ENCODE data around the gene SLC39A13.

SLC39A13 gene

DNA sequence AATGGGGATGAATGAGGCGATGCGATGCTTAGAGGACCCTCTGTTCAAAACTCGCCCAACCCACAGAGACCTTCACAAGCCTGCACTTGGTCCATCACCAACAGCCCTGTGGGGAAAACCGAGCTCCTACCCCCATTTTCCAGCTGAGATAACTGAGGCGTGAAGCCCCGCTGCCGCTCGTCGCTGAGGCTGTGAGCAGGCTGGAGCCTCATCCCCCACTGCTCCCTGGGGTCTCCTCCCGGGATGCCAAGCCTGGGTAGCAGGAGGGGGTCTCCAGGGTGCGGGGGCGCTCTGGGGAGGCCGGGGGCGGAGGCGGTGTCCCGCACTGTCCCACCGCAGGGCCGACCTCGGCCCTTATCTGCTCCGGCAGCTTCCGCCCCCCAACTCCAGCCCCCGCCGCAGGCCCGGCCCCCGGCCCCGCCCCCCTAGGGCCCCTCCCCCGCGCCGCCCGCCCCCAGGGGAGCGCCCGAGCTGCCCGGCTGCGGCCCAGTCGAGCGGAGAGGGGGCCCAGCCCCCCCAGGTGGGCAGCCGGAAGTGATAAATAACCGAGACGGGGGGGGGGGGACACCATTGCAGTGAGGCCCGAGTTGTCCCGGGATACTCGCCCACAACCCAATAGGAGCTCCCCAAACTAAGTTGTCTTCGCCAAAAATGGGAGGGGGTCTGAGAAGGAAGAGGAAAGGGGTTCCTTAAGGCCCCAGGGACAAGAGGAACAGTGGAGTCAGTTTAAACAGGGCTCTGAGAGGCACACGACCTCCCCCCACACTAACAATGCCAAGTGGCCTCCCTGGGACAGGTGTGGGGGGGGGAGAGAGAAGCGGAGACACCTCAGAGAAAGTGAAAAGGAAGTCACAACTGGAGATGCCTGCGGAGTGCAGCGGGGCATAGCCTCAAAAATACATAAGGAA lies 8.3 kb upstream of the SLC39A13 start:
- no peak for DNase-seq (ENCODE audit: extremely low read depth, low read depth)
- peak overlapping the region; percentile 44 for H3K4me3 ChIP-seq (replicated peaks; ENCODE audit: low read depth, low read length)
- TF ChIP-seq, protein P1, sequence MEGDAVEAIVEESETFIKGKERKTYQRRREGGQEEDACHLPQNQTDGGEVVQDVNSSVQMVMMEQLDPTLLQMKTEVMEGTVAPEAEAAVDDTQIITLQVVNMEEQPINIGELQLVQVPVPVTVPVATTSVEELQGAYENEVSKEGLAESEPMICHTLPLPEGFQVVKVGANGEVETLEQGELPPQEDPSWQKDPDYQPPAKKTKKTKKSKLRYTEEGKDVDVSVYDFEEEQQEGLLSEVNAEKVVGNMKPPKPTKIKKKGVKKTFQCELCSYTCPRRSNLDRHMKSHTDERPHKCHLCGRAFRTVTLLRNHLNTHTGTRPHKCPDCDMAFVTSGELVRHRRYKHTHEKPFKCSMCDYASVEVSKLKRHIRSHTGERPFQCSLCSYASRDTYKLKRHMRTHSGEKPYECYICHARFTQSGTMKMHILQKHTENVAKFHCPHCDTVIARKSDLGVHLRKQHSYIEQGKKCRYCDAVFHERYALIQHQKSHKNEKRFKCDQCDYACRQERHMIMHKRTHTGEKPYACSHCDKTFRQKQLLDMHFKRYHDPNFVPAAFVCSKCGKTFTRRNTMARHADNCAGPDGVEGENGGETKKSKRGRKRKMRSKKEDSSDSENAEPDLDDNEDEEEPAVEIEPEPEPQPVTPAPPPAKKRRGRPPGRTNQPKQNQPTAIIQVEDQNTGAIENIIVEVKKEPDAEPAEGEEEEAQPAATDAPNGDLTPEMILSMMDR (IDR thresholded peaks at IDR 0.05; ENCODE audit: low read depth, low read length, missing control alignments): no peak

DNA sequence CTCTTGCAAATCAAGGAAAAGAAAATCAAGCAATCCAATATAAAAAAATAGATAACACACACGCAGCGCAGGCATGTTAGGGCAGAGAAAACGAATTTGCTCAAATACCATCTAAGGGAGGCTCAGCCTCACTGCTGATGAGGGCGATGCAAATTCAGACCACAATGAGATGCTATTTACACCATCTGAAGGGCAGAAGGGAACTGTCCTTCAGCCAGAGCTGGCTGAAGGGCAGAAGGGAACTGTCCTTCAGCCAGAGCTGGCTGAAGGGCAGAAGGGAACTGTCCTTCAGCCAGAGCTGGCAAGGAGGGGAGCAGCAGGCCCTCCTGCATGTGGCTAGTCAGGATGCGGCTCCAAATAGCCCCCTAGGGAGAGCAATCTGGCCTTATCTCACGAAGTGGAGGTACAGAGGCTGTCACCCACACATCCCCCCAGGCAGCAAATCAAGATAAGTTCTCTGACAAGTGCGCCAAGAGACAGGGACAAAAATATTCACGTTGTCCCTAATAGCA lies 7.6 kb upstream of the SLC39A13 start:
- DNase-seq (ENCODE audit: extremely low read depth, low read depth): no peak
- TF ChIP-seq, protein P1 (IDR thresholded peaks at IDR 0.05; ENCODE audit: low read depth, low read length, missing control alignments): no peak
- H3K4me3 ChIP-seq (replicated peaks; ENCODE audit: low read depth, low read length): no peak overlapping the region

DNA sequence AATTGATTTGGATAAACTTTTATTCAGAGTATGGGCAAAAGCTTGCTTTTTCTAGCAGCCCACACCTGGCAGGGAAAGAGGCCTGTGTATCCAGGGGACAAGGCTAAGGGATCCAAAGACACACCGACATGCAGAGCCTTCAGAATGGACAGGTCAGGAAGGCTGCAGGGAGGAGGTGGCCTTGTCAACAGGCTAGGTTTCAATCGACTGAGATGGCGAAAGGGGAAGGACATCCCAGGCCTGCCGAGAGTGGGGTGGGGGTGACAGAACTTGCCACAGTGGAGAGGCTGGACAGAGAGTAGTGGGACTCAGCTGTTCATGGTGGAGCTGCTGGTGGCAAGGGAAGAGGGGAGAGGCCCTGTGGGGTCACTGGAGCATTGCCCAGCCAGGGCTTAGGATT lies 5.3 kb upstream of the SLC39A13 start:
- H3K4me3 ChIP-seq (replicated peaks; ENCODE audit: low read depth, low read length): no peak overlapping the region
- DNase-seq (ENCODE audit: extremely low read depth, low read depth): no peak
- TF ChIP-seq, protein P1 (IDR thresholded peaks at IDR 0.05; ENCODE audit: low read depth, low read length, missing control alignments): no peak

DNA sequence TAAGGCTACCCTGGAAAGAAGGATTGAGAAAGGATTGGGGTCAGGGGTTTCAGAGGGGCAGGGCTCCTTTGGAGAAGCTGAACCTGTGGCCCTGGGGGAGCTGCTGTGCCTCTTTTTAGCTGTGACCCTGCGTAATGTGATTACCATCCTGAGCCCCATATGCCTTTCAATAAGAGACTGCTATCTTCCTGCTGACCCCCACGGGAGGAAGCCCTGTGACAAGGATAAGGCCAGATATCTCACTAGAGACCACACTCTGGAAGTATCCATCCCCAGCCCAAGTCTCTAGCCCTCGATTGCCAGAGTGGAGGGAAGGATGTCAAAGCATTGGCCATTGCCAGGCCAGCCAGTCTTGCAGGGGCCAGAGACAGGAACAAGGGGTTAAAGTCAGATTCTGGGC lies 4.8 kb upstream of the SLC39A13 start:
- no peak overlapping the region for H3K4me3 ChIP-seq (replicated peaks; ENCODE audit: low read depth, low read length)
- TF ChIP-seq, protein P1 (IDR thresholded peaks at IDR 0.05; ENCODE audit: low read depth, low read length, missing control alignments): no peak
- DNase-seq (ENCODE audit: extremely low read depth, low read depth): no peak

DNA sequence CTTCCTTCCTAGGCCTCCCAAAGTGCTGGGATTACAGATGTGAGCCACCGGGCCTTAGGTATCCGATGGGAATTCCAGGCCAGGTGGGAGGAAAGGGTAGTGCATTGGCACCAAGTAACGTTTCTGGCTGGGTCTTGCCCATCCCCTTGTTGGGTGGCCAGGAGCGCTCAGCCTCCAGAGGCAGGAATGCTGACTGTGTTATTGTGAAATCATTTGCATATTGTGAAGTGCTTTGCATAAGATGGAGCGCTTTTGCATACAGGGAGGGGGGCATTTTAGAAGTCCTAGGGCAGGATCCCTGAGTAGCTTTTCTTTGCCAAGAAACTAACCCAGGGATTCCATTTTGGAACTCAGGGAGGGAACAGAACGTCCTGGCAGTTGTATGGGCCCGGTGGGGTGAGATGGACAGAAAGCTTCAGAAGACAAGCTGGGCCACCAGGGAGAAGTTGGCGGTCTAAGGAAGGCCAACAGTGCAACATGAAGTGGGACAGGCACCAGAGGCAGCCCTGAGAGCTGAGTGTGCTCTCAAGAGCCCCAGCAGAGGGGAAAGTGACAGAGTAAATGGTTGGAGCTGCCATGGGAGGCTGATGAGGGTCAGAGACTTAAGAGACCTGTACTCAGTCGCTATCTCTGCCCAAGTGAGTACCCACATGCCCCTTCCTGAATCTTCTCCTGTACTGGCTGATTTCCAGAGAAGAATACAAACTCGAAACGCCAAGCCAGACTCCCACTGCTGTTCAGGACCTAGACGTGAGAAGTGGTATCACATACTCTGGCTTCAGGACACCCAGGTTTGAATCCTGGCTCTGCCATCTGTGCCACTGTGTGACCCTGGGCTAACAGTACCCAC lies 1.3 kb upstream of the SLC39A13 start:
- peak overlapping the region; percentile 50 for H3K4me3 ChIP-seq (replicated peaks; ENCODE audit: low read depth, low read length)
- DNase-seq (ENCODE audit: extremely low read depth, low read depth): no peak
- TF ChIP-seq, protein P1 (IDR thresholded peaks at IDR 0.05; ENCODE audit: low read depth, low read length, missing control alignments): no peak

DNA sequence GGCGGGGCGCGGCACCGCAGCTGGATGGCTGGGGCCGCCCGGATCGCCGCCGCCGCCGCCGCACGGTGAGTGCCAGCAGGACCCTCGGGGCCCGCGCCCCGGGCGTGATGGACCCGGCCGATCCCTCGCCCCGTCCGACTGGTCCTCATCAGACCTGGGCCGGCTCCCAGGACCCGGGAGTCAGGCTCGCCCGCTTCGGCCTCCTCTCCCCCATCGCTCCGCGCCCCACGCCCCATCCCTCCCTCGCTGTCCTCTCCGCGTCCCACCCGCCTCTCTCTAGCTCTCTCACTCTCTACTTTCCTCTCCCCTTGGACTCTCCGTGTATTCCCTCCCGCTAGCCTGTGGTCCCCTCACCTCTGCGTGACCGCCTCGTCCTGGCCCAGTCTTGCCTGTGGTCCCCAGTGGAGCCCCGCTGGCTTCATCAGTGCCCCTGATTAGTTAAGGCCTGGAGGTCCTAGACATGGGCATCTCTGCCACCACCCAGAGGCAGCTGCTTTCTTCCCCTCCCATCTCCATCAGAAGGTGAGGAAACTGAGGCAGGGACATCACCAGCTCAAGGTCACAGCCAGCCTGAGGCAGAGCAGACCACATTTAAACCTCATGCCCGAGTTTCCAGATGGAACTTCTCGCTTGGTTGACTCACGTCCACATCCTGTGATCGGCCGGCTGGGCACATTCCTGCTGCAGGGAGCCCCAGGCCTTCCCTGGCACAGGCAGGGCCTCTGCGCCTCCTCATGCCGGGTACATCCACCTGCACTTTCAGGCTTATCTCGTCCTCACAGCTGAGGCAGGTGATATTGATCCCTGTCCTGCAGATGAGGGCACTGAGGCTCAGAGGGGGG lies 429 bp downstream of the SLC39A13 start:
- DNase-seq (ENCODE audit: extremely low read depth, low read depth): peak; percentile 59
- TF ChIP-seq, protein P1 (IDR thresholded peaks at IDR 0.05; ENCODE audit: low read depth, low read length, missing control alignments): no peak
- peak overlapping the region; percentile 75 for H3K4me3 ChIP-seq (replicated peaks; ENCODE audit: low read depth, low read length)

Data from HFF-Myc (cell line).